Effector memory CD8-positive, alpha-beta T cell (primary cell): ENCODE results near the gene GJB2.

Experiments used
- ATAC-seq: fragments of 150-1000 bp; cut with Tn5 transposase; replicated peaks from 2 replicates; pipeline ENCODE4 v1.10.0; 2021; ENCODE audit warnings: mild to moderate bottlenecking, moderate library complexity
- DNase-seq, 3 experiments: peaks; one replicate each; pipeline ENCODE4 v3.0.0; 2021
- H3K27ac Mint-ChIP-seq, 2 donors: one replicate each; pipeline ENCODE4 v1.8.0; 2022; ENCODE audit warnings: mild to moderate bottlenecking in 2 of 2, mixed read lengths in 2 of 2, moderate library complexity in 2 of 2
- H3K27me3 Mint-ChIP-seq, 2 donors: one replicate each; pipeline ENCODE4 v1.8.0; 2022; ENCODE audit warnings: mixed read lengths in 2 of 2
- H3K36me3 Mint-ChIP-seq: one replicate; pipeline ENCODE4 v1.8.0; 2022; ENCODE audit warnings: mild to moderate bottlenecking, moderate library complexity, mixed read lengths; ENCODE audit not compliant: insufficient read depth
- H3K4me1 Mint-ChIP-seq, 2 donors: one replicate each; pipeline ENCODE4 v1.8.0; 2022; ENCODE audit warnings: low read depth in 2 of 2, mixed read lengths in 2 of 2
- H3K4me3 Mint-ChIP-seq, 2 donors: one replicate each; pipeline ENCODE4 v1.8.0; 2022; ENCODE audit warnings: mild to moderate bottlenecking in 2 of 2, mixed read lengths in 2 of 2, moderate library complexity in 2 of 2
- H3K9me3 Mint-ChIP-seq, 2 donors: one replicate each; pipeline ENCODE4 v1.8.0; 2022; ENCODE audit warnings: mixed read lengths in 2 of 2

The GJB2 gene

DNA sequence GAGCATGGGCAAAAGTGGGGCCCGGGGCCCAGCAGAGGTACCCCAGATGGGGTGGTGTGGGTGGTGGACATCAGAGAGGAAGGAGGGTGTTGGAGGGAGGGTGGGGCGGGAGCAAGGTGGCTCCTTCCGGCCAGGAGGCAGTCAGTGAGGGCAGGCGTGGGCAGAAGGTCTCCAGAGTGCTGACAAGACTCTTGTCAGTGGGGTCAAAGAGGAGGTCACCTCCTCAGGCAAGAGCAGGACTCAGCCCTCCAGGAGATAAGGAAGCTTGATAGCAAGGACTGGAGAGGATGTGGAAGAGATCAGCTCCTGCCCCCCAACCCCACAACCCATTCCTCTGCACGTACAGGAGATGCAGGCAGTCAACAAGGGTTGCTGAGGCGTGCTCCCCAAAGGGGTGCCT is 41.7 kb downstream of the GJB2 start:
- DNase-seq, result no peak
- ATAC-seq, result no peak
- Mint-ChIP-seq H3K36me3 (no peaks in the 10 kb centered on the region), H3K4me3 (no peak overlapping the region), H3K27ac (no peak overlapping the region), H3K4me1 (no peaks in the 10 kb centered on the region), H3K27me3 (peaks cover 51 to 59% of the 10 kb centered on the region in 2 donors), H3K9me3 (no peaks in the 10 kb centered on the region)

GRCh38 chr13:20150561-20150960 is 42.2 kb downstream of the GJB2 start:
- peaks cover 56 to 63% of the 10 kb centered on the region in 2 donors for H3K27me3 Mint-ChIP-seq

DNA sequence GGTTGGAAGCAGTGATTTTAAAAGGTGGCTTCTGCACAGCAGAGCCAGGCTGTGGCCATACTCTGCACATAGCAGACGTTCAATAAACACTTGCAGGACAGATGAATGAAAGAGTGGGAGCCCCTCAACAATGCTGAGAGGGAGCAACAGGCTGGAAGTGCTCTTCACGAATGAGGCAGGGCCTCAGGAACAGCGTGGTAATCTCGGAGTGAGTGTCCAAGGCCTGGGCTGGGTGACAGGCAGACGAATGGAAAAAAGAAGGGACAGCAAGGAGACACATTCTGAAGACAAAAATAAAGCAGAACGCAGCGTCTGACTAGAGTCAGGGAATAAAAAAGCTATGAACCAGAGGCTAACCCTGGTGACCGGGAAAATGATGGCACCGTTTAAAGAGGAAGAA is 43.0 kb downstream of the GJB2 start:
- no peak for DNase-seq
- Mint-ChIP-seq H3K4me1 (no peaks in the 10 kb centered on the region), H3K9me3 (no peaks in the 10 kb centered on the region), H3K36me3 (no peaks in the 10 kb centered on the region), H3K4me3 (no peak overlapping the region), H3K27ac (no peak overlapping the region), H3K27me3 (peaks cover 64 to 68% of the 10 kb centered on the region in 2 donors)
- no peak for ATAC-seq

More at GRCh38 chr13:20150561-20150960, 42.2 kb downstream of the GJB2 start:
- no peak overlapping the region for H3K27ac Mint-ChIP-seq
- ATAC-seq (no peak), DNase-seq (no peak)
- H3K36me3 Mint-ChIP-seq, result no peaks in the 10 kb centered on the region
- H3K9me3 Mint-ChIP-seq, result no peaks in the 10 kb centered on the region
- no peak overlapping the region for H3K4me3 Mint-ChIP-seq
- H3K4me1 Mint-ChIP-seq, result no peaks in the 10 kb centered on the region

DNA sequence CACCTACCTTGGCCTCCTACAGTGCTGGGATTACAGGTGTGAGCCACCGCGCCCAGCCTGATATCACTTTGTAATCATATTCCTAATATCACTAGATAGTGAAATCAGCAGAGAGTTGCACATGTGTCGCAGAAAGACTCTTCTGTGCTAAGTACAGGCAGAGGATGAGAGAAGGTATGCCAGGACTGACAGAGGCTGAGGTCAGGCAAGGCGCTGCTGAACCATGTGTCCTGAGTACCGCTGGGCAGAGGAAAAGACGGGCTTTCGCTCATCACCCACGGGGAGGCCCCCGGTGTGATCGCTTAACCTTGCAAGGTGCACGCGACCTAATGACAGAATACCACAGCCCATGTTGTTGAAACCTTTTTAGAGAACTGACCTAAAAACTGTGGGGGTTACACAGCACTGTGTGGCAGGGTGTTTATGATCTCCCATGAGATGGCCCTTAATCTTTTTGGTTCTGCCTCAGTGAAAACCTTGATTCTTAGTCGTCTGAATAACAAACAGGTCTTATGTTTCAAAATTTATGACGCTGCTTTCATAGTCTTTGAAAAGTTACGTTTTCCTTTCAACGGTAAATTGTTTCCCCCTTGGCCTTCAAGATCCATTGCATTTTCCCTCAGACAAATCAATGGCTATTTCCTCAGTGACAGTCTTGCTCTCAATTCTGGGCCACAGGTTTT is 44.1 kb downstream of the GJB2 start:
- no peak for DNase-seq
- no peak overlapping the region for H3K27ac Mint-ChIP-seq
- ATAC-seq, result no peak
- no peaks in the 10 kb centered on the region for H3K9me3 Mint-ChIP-seq
- H3K4me3 Mint-ChIP-seq, result no peak overlapping the region
- H3K4me1 Mint-ChIP-seq, result no peaks in the 10 kb centered on the region
- H3K27me3 Mint-ChIP-seq, result peaks cover 75% of the 10 kb centered on the region in 2 donors
- no peaks in the 10 kb centered on the region for H3K36me3 Mint-ChIP-seq

- H3K4me3 Mint-ChIP-seq, result no peak overlapping the region
- H3K27me3 Mint-ChIP-seq, result peaks cover 82 to 86% of the 10 kb centered on the region in 2 donors
- H3K36me3 Mint-ChIP-seq, result no peaks in the 10 kb centered on the region
- ATAC-seq (no peak), DNase-seq (no peak)
- peaks cover 0 to 2% of the 10 kb centered on the region in 2 donors for H3K4me1 Mint-ChIP-seq
- H3K9me3 Mint-ChIP-seq, result no peaks in the 10 kb centered on the region
- H3K27ac Mint-ChIP-seq, result no peak overlapping the region
These were observed 46.4 kb downstream of the GJB2 start for GRCh38 chr13:20146381-20146780.

- Mint-ChIP-seq H3K4me1 (peaks cover 0 to 2% of the 10 kb centered on the region in 2 donors), H3K27me3 (peaks cover 77 to 84% of the 10 kb centered on the region in 2 donors), H3K36me3 (no peaks in the 10 kb centered on the region), H3K27ac (no peak overlapping the region), H3K9me3 (no peaks in the 10 kb centered on the region), H3K4me3 (no peak overlapping the region)
- ATAC-seq (no peak), DNase-seq (no peak)
These were observed 47.2 kb downstream of the GJB2 start for GRCh38 chr13:20145521-20145920.

GRCh38 chr13:20144141-20144850 is 48.4 kb downstream of the GJB2 start:
- H3K4me1 Mint-ChIP-seq, result peaks cover 0 to 2% of the 10 kb centered on the region in 2 donors
- DNase-seq (no peak), ATAC-seq (no peak)
- H3K27me3 Mint-ChIP-seq, result peaks cover 65 to 72% of the 10 kb centered on the region in 2 donors
- H3K9me3 Mint-ChIP-seq, result no peaks in the 10 kb centered on the region
- no peaks in the 10 kb centered on the region for H3K36me3 Mint-ChIP-seq
- no peak overlapping the region for H3K27ac Mint-ChIP-seq
- no peak overlapping the region for H3K4me3 Mint-ChIP-seq

DNA sequence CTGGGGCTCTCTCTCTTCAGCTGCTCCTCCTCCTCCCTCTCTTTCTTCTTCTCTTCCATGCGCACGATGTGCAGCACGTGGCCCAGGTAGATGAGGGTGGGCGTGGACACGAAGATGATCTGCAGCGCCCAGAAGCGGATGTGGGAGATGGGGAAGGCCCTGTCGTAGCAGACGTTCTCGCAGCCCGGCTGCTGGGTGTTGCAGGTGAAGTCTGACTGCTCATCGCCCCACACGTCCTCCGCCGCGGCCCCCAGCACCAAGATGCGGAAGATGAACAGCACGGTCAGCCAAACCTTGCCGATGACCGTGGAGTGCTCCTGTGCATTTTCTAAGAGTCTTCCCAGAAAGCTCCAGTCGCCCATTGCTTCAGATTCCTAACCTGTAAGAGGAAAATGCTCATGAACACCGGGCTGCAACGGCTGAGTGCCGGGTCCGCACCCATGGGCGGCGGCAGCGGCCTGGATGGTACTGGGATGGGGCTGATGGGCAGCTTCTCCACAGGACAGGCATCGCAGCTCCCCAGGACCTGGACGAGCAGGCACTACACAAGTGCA is 49.7 kb downstream of the GJB2 start:
- Mint-ChIP-seq H3K27ac (no peak overlapping the region), H3K27me3 (peaks cover 58 to 64% of the 10 kb centered on the region in 2 donors), H3K9me3 (no peaks in the 10 kb centered on the region)

GRCh38 chr13:20142023-20142926 is 50.5 kb downstream of the GJB2 start:
- DNase-seq (no peak), ATAC-seq (no peak)
- H3K4me3 Mint-ChIP-seq, result no peak overlapping the region
- H3K27me3 Mint-ChIP-seq, result peaks cover 58 to 66% of the 10 kb centered on the region in 2 donors
- H3K9me3 Mint-ChIP-seq, result no peaks in the 10 kb centered on the region
- no peak overlapping the region for H3K27ac Mint-ChIP-seq
- peaks cover 0 to 2% of the 10 kb centered on the region in 2 donors for H3K4me1 Mint-ChIP-seq
- no peaks in the 10 kb centered on the region for H3K36me3 Mint-ChIP-seq

More for the DNA sequence above, 49.7 kb downstream of the GJB2 start:
- peaks cover 0 to 2% of the 10 kb centered on the region in 2 donors for H3K4me1 Mint-ChIP-seq
- no peaks in the 10 kb centered on the region for H3K36me3 Mint-ChIP-seq
- no peak overlapping the region for H3K4me3 Mint-ChIP-seq
- ATAC-seq (no peak), DNase-seq (no peak)

GRCh38 chr13:20141238-20142022 is 51.3 kb downstream of the GJB2 start:
- ATAC-seq (no peak), DNase-seq (no peak)
- no peaks in the 10 kb centered on the region for H3K9me3 Mint-ChIP-seq
- H3K27me3 Mint-ChIP-seq, result peaks cover 55 to 67% of the 10 kb centered on the region in 2 donors
- H3K4me3 Mint-ChIP-seq, result no peak overlapping the region
- H3K36me3 Mint-ChIP-seq, result no peaks in the 10 kb centered on the region
- H3K4me1 Mint-ChIP-seq, result peaks cover 0 to 2% of the 10 kb centered on the region in 2 donors
- H3K27ac Mint-ChIP-seq, result no peak overlapping the region

DNA sequence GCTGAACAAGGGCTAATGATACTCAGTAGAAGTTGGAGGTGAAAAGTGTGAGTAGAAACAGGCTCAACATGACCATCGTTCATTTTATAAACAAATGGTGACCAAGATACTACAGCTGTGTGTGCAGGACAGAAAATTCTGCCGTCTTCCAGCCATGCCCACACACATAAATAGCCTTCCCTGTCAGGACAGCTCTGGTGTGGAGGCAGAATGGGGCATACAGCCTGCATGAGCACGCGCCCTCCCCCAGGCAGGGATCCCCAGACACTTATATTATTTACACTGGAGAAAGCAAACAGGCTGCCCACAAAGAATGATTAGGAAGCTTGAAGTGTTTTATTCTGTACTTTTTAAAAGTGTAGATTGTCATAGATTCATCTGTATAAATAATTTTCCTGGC is 52.3 kb downstream of the GJB2 start:
- H3K4me1 Mint-ChIP-seq, result peaks cover 0 to 2% of the 10 kb centered on the region in 2 donors
- no peak for ATAC-seq
- peaks cover 49 to 60% of the 10 kb centered on the region in 2 donors for H3K27me3 Mint-ChIP-seq
- no peaks in the 10 kb centered on the region for H3K9me3 Mint-ChIP-seq
- H3K4me3 Mint-ChIP-seq, result no peak overlapping the region
- H3K36me3 Mint-ChIP-seq, result no peaks in the 10 kb centered on the region
- no peak for DNase-seq
- no peak overlapping the region for H3K27ac Mint-ChIP-seq

- Mint-ChIP-seq H3K4me3 (no peak overlapping the region), H3K9me3 (no peaks in the 10 kb centered on the region), H3K4me1 (no peaks in the 10 kb centered on the region), H3K27ac (no peak overlapping the region), H3K27me3 (peaks cover 38 to 45% of the 10 kb centered on the region in 2 donors), H3K36me3 (no peaks in the 10 kb centered on the region)
- ATAC-seq (no peak), DNase-seq (no peak)
These were observed 54.9 kb downstream of the GJB2 start for GRCh38 chr13:20137875-20138274.
